Measurements from ENCODE around the gene TBC1D19.
"Not testable (repeated sequence)": the region's sequence is repeated elsewhere in the genome, so short reads cannot be mapped to it uniquely, and the experiment has no call there.

TBC1D19 gene, protein sequence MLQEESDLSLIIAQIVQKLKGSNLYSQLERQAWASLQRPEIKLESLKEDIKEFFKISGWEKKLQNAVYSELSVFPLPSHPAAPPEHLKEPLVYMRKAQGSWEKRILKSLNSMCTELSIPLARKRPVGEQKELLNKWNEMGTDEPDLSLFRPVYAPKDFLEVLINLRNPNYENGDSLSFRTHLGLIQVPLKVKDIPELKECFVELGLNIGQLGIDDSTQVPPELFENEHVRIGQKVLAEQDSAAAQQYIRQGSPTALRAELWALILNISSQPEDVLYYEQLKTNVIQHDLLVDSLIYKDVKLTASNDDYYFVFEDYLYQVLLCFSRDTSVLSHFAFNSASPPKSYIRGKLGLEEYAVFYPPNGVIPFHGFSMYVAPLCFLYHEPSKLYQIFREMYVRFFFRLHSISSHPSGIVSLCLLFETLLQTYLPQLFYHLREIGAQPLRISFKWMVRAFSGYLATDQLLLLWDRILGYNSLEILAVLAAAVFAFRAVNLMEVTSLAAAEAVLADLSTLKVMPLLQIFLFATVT

DNA sequence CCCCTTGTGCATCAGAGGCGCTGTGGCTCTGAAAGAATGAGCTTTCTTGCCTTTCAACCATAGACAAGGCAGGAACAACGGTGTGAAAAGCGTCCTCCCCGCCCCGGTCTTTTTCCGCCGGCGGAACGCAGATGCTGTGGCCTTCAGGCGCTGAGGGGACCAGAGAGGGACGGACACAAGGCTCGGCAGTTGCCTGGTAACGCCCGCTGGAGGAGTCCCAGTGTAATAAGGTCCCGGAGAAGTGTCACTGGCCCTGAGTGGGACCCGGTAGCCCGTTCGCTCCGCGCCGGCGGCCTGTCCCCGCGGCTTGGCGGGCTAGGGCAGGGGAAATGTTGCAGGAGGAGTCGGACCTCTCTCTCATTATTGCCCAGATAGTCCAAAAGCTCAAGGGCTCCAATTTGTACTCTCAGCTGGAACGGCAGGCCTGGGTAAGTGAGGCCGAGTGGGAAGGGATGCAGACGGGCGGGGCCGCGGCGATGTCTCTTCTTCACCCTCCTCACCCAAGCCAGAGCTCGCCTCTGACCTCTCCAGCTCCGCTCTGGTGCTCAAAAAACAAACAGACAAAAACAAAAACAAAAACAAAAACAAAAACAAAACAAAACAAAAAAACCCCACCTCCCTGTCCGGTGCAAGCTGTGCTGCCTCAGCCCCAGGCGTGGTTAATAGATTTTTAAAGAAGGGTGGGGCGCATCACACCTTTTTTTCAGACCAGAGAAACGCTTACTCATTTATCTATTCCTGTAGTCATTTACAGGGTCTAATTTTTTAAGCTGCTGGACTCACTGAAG, at the start of gene TBC1D19:
Gene TBC1D19, plus strand, starts transcription at position 220 of the 788 bp plus-strand sequence. Its CDS starts 110 bp downstream, at position 330.
- Histone ChIP-seq H3K9me3 (ENCODE audit: low read length) (no peaks in the 10 kb centered on the region), H3K27me3 (ENCODE audit: control insufficient read depth in 1 of 2, insufficient read depth in 2 of 2, low read length in 2 of 2) (no peaks in the 10 kb centered on the region), H3K4me1 (ENCODE audit: insufficient read depth, low read length) (peaks cover 13% of the 10 kb centered on the region), H3K36me3 (ENCODE audit: insufficient read depth, low read length) (no peaks in the 10 kb centered on the region), H3K4me3 (ENCODE audit: low read depth in 1 of 2, low read length in 2 of 2) (peak within 1 kb of the TSS; percentile 74 to 80), H3K9ac (ENCODE audit: low read length) (peak within 1 kb of the TSS; percentile 17), H3K27ac (ENCODE audit: low read depth, low read length) (peak within 1 kb of the TSS; percentile 73)

DNA sequence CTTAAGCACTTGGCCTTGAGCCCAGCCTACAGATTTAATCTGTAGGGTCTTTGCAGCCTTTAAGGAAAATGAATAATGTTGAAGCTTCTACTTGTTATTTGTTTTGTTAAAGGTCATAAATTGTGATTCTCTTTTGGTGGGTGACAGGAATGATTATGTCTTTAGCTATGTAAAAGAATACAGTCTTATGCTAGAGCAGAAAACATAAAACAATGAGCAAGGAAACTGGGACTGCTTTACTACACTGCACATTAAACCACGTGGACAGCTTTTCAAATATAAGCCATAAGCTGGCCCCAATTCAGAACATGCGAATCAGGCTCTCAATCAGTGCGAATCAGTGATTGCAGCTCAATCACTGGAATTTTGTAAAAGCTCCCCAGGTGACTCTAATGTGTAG, 40.9 kb upstream of the TBC1D19 start:
- no peak overlapping the region for H3K9ac ChIP-seq (ENCODE audit: low read length)
- H3K36me3 ChIP-seq (ENCODE audit: insufficient read depth, low read length), result no peaks in the 10 kb centered on the region
- H3K27me3 ChIP-seq (ENCODE audit: control insufficient read depth in 1 of 2, insufficient read depth in 2 of 2, low read length in 2 of 2), result no peaks in the 10 kb centered on the region
- H3K4me1 ChIP-seq (ENCODE audit: insufficient read depth, low read length), result no peaks in the 10 kb centered on the region
- H3K27ac ChIP-seq (ENCODE audit: low read depth, low read length), result no peak overlapping the region
- no peak overlapping the region for H3K4me3 ChIP-seq (ENCODE audit: low read depth in 1 of 2, low read length in 2 of 2)
- no peaks in the 10 kb centered on the region for H3K9me3 ChIP-seq (ENCODE audit: low read length)

DNA sequence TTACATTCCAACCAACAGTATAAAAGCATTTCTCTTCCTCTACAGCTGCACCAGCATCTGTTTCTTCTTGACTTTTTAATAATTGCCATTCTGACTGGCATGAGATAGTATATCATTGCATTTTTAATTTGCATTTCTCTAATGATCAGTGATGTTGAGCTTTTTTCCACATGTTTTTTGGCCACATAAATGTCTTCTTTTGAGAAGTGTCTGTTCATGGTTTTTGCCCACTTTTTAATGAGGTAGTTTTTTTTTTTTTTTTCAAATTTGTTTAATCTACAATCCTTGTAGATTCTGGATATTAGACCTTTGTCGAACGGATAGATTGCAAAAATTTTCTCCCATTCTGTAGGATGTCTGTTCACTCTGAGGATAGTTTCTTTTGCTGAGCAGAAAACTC, 39.5 kb upstream of the TBC1D19 start:
- Histone ChIP-seq H3K36me3 (ENCODE audit: insufficient read depth, low read length) (no peaks in the 10 kb centered on the region), H3K9ac (ENCODE audit: low read length) (no peak overlapping the region), H3K9me3 (ENCODE audit: low read length) (no peaks in the 10 kb centered on the region), H3K27ac (ENCODE audit: low read depth, low read length) (no peak overlapping the region), H3K4me3 (ENCODE audit: low read depth in 1 of 2, low read length in 2 of 2) (no peak overlapping the region), H3K4me1 (ENCODE audit: insufficient read depth, low read length) (no peaks in the 10 kb centered on the region), H3K27me3 (ENCODE audit: control insufficient read depth in 1 of 2, insufficient read depth in 2 of 2, low read length in 2 of 2) (no peaks in the 10 kb centered on the region)

DNA sequence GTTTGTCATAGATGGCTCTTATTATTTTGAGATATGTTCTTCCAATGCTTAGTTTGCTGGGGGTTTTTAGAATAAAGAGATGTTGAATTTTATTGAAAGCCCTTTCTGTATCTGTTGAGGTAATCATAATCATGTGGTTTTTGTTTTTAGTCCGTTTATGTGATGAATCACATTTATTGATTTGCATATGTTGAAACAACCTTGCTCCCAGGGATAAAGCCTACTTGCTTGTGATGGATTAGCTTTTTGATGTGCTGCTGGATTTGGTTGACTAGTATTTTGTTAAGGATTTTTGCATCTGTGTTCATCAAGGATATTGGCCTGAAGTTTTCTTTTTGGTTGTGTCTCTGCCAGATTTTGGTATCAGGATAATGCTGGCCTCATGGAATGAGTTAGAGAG, 35.5 kb upstream of the TBC1D19 start:
- not testable (repeated sequence) for H3K9ac ChIP-seq (ENCODE audit: low read length); H3K4me1 ChIP-seq (ENCODE audit: insufficient read depth, low read length); H3K36me3 ChIP-seq (ENCODE audit: insufficient read depth, low read length); H3K27me3 ChIP-seq (ENCODE audit: control insufficient read depth in 1 of 2, insufficient read depth in 2 of 2, low read length in 2 of 2); H3K4me3 ChIP-seq (ENCODE audit: low read depth in 1 of 2, low read length in 2 of 2); H3K9me3 ChIP-seq (ENCODE audit: low read length); H3K27ac ChIP-seq (ENCODE audit: low read depth, low read length)

DNA sequence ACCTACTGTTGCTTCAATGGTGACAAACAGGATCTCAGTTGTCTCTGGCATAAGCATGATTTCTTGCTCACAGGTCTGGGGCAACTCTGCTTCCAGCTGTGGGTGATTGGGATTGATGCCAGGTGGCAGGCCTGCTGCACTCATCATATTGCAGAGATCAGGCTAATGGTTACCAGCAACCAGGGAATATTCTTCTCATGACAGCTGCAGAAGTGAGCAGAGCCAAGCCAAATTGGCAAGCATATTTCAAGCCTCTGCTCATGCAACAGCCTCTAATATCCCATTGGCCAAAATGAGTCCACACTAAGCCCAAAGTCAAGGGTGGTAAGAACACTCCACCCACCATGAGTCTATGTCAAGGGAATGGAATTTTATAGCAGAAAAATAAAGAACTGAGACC, 26.7 kb upstream of the TBC1D19 start:
- H3K9ac ChIP-seq (ENCODE audit: low read length), result no peak overlapping the region
- H3K4me1 ChIP-seq (ENCODE audit: insufficient read depth, low read length), result peaks cover 8% of the 10 kb centered on the region
- no peaks in the 10 kb centered on the region for H3K36me3 ChIP-seq (ENCODE audit: insufficient read depth, low read length)
- no peak overlapping the region for H3K4me3 ChIP-seq (ENCODE audit: low read depth in 1 of 2, low read length in 2 of 2)
- no peaks in the 10 kb centered on the region for H3K9me3 ChIP-seq (ENCODE audit: low read length)
- no peak overlapping the region for H3K27ac ChIP-seq (ENCODE audit: low read depth, low read length)
- H3K27me3 ChIP-seq (ENCODE audit: control insufficient read depth in 1 of 2, insufficient read depth in 2 of 2, low read length in 2 of 2), result no peaks in the 10 kb centered on the region

DNA sequence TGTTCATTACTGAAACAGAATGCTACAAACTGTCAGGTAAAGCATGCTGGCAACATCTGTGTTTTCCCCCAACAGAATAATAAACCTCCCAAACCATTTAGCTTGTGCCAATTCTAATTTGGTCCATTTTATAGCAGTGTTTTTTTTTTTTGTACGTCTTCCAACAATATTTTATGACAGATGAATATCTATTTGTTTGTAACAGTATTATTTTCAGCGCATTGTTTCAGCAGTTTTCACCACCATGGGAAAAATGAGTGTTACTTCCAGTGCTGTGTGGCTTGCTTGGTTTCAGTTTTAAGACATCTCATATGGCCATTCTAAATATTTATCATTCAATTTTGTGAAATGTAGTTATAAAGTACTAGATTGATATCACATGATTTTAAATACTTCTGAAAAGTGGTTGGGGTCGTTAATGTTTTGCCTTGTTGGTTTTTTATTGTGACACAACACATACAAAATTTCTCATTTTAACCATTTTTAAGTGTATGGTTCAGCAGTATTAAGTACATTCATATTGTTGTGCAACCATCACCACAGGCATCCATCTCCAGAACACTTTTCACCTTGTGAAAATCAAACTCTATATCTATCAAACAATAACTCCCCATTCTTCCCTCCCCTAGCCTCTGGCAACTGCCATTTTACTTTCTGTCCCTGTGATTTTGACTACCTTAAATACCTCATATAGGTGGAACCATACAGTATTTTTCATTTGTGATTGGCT, 25.6 kb upstream of the TBC1D19 start:
- peaks cover 8% of the 10 kb centered on the region for H3K4me1 ChIP-seq (ENCODE audit: insufficient read depth, low read length)
- H3K4me3 ChIP-seq (ENCODE audit: low read depth in 1 of 2, low read length in 2 of 2), result no peak overlapping the region
- H3K9me3 ChIP-seq (ENCODE audit: low read length), result no peaks in the 10 kb centered on the region
- H3K27me3 ChIP-seq (ENCODE audit: control insufficient read depth in 1 of 2, insufficient read depth in 2 of 2, low read length in 2 of 2), result no peaks in the 10 kb centered on the region
- no peaks in the 10 kb centered on the region for H3K36me3 ChIP-seq (ENCODE audit: insufficient read depth, low read length)
- no peak overlapping the region for H3K27ac ChIP-seq (ENCODE audit: low read depth, low read length)
- no peak overlapping the region for H3K9ac ChIP-seq (ENCODE audit: low read length)

DNA sequence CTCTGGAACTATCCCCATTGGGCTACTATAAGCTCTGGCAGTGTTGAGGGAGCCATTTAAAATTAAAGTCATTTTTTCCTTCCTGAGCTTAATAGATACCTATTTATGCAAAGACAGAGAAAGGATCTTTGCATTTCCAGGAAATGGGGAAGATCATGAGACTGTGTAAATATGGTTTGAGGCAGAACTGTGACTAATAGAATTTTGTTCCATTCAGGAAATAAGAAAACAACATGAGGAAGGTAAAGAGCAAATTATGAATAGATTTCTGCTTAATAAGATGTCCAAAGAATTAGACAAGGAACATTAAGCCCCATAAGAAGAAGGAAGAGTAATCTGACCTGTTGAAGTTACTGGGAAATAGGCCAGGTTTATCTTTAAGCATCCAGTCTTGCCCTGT, 17.8 kb upstream of the TBC1D19 start:
- Histone ChIP-seq H3K27ac (ENCODE audit: low read depth, low read length) (no peak overlapping the region), H3K36me3 (ENCODE audit: insufficient read depth, low read length) (no peaks in the 10 kb centered on the region), H3K27me3 (ENCODE audit: control insufficient read depth in 1 of 2, insufficient read depth in 2 of 2, low read length in 2 of 2) (no peaks in the 10 kb centered on the region), H3K9ac (ENCODE audit: low read length) (no peak overlapping the region), H3K4me3 (ENCODE audit: low read depth in 1 of 2, low read length in 2 of 2) (no peak overlapping the region), H3K4me1 (ENCODE audit: insufficient read depth, low read length) (no peaks in the 10 kb centered on the region), H3K9me3 (ENCODE audit: low read length) (no peaks in the 10 kb centered on the region)

DNA sequence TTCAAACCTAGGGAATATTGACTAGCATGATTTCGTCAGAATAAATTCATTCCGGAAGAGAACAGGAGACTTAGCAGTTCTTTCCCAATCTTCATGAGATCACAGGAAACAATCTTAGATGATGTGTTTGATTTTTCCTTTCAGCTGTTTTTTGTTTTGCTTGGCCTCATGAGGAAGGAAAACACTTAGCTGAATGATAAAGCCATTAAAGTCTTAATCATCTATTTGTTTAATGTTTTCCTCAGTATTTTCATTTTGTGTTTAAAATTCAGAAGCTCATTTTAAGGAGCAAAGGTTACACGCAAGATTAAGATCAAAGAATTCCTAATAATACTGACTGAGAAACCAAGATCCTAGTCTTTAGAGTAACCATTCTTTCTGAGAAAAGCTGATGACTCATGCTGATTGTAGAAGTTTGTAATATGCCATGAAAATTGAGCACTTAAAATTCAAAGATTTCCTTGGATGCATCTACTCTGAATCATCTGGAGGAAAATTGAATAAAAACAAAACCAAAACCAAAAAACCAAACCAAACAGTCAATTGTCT, 15.4 kb upstream of the TBC1D19 start:
- Histone ChIP-seq H3K4me3 (ENCODE audit: low read depth in 1 of 2, low read length in 2 of 2) (no peak overlapping the region), H3K36me3 (ENCODE audit: insufficient read depth, low read length) (no peaks in the 10 kb centered on the region), H3K9me3 (ENCODE audit: low read length) (no peaks in the 10 kb centered on the region), H3K4me1 (ENCODE audit: insufficient read depth, low read length) (no peaks in the 10 kb centered on the region), H3K27me3 (ENCODE audit: control insufficient read depth in 1 of 2, insufficient read depth in 2 of 2, low read length in 2 of 2) (no peaks in the 10 kb centered on the region), H3K9ac (ENCODE audit: low read length) (no peak overlapping the region), H3K27ac (ENCODE audit: low read depth, low read length) (no peak overlapping the region)

DNA sequence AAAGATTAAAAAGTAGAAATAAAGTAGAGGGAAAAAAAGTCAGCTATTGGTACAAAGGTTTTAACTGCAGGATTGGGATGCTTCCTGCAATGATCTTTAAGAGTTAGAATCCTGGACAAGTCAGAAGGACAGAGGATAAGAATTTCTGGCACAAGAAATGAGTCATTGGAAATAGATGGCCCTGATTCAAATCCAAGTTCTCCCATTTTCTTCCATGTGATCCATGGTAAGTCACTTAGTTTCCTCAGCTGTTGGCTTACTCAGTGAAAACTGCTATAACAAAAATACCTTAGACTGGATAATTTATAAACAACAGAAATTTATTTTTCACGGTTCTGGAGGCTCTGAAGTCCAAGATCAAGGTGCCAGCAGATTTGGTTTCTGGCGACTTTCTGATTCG, 13.3 kb upstream of the TBC1D19 start:
- Histone ChIP-seq H3K36me3 (ENCODE audit: insufficient read depth, low read length) (no peaks in the 10 kb centered on the region), H3K9ac (ENCODE audit: low read length) (no peak overlapping the region), H3K27ac (ENCODE audit: low read depth, low read length) (no peak overlapping the region), H3K27me3 (ENCODE audit: control insufficient read depth in 1 of 2, insufficient read depth in 2 of 2, low read length in 2 of 2) (no peaks in the 10 kb centered on the region), H3K4me1 (ENCODE audit: insufficient read depth, low read length) (no peaks in the 10 kb centered on the region), H3K4me3 (ENCODE audit: low read depth in 1 of 2, low read length in 2 of 2) (no peak overlapping the region), H3K9me3 (ENCODE audit: low read length) (no peaks in the 10 kb centered on the region)

DNA sequence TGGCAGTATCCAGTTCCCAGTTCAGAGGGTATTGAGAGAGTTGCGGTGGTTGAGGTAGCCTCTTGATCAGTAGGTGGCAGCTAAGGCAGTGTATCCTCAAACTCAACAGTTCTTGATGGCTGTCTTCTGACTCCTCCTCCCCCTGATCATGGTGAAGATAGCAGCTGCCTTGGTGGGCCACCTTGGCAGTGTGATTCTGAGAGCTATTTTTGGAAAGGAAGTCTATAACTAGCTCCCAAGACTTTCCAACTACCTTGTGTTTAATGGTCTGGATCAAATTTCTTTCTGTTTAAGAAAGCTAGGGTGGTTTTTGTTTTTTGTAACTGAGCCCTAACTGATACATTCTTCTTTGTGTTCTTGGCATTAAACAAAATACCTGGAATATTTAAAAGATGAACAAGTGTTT, 10.5 kb upstream of the TBC1D19 start:
- Histone ChIP-seq H3K36me3 (ENCODE audit: insufficient read depth, low read length) (no peaks in the 10 kb centered on the region), H3K9ac (ENCODE audit: low read length) (no peak overlapping the region), H3K9me3 (ENCODE audit: low read length) (no peaks in the 10 kb centered on the region), H3K4me1 (ENCODE audit: insufficient read depth, low read length) (peaks cover 7% of the 10 kb centered on the region), H3K4me3 (ENCODE audit: low read depth in 1 of 2, low read length in 2 of 2) (no peak overlapping the region), H3K27me3 (ENCODE audit: control insufficient read depth in 1 of 2, insufficient read depth in 2 of 2, low read length in 2 of 2) (no peaks in the 10 kb centered on the region), H3K27ac (ENCODE audit: low read depth, low read length) (no peak overlapping the region)

DNA sequence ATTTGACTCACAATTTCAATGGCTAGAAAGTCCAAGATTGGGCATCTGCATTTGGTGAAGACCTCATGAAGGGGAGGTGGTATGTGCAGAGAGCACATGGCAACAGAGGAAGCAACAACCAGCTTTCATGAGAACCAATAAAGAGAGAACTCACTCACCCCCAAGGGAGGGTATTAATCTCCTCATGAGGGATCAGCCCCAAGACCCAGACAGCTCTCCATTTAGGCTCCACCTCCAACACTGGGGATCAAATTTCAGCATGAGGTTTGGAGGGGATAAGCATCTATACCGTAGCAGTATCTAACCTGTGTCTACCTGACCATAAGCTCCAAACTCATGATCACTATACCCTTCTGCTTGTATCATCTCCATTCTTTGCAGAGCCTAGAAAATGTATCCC, 9.3 kb upstream of the TBC1D19 start:
- Histone ChIP-seq H3K4me1 (ENCODE audit: insufficient read depth, low read length) (peaks cover 7% of the 10 kb centered on the region), H3K9ac (ENCODE audit: low read length) (no peak overlapping the region), H3K4me3 (ENCODE audit: low read depth in 1 of 2, low read length in 2 of 2) (no peak overlapping the region), H3K9me3 (ENCODE audit: low read length) (no peaks in the 10 kb centered on the region), H3K36me3 (ENCODE audit: insufficient read depth, low read length) (no peaks in the 10 kb centered on the region), H3K27me3 (ENCODE audit: control insufficient read depth in 1 of 2, insufficient read depth in 2 of 2, low read length in 2 of 2) (no peaks in the 10 kb centered on the region), H3K27ac (ENCODE audit: low read depth, low read length) (no peak overlapping the region)

All from muscle layer of colon (tissue), 2 donors.